ENCODE measurements around the gene TMEM222. TPM values are rescaled to one million over a fixed set of nuclear protein-coding genes. Genes with fewer than 3 reads are reported as not detected.

The TMEM222 gene
- total RNA-seq, 1 donor from 2014 or later = 40.7 TPM

DNA sequence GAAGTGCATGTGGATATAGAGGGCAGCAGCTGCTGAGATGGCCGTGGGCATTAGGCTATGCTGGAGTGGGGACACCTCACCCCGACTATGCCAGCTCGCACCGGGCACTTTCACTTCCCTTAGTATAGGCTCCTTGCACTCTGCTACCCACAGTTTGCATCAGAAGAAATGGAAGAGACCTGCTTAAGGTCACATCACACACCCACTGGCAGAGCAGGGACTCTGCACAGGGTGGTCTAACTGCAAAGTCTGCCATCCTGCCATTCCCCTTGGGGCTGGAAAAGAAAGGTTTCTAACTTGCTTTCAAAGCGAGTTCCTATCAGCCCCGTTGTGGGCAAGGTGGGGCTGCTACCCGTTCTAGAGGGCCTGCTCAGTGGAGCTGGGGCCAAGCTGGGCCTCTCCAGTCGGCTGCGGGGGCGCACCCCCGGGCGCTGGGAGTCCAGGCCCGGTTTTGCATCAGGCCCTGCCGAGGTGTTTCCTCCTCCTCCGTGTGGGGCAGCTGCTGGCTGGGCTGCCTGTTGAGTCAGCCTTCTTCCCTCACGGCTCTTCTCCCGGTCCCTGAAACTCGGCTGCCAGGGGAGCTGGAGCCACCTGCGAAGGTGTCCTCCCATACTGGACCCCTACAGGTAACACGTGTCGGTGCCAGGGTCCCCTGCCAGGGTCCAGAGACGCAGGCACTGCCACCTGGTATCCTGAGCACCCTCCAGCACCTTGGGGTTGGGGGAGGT lies 19.7 kb downstream of the TMEM222 start, which contains the start of gene SYTL1:
TSS of gene SYTL1 (plus strand) at position 498 of the 728 bp plus-strand sequence. CDS start 3,313 bp downstream, outside the sequence.
- no peak for DNase-seq (ENCODE audit: extremely low read depth, low read depth, low spot score)

GRCh38 chr1:27342391-27342777 lies 20.4 kb downstream of the TMEM222 start:
- no peak for DNase-seq (ENCODE audit: extremely low read depth, low read depth, low spot score)

GRCh38 chr1:27342778-27343638 lies 21.0 kb downstream of the TMEM222 start:
- DNase-seq (ENCODE audit: extremely low read depth, low read depth, low spot score) = no peak

- no peak for DNase-seq (ENCODE audit: extremely low read depth, low read depth, low spot score)
These were observed 21.7 kb downstream of the TMEM222 start for GRCh38 chr1:27343639-27344025.

DNA sequence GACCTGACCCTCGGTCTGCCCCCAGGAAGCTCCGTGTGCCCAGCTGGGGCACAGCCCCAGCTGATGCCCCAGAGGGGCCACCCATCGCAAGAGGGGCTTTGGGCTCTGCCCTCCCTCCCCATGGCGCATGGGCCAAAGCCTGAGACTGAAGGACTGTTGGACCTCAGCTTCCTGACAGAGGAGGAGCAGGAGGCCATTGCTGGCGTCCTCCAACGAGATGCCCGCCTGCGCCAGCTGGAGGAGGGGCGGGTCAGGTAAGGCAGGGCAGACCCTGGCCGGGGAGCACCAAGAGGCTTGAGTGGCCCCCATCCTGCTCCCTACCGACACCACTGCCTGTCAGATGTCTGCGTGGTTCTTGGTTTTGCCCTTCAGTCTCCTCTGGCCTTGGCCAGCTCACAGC lies 23.3 kb downstream of the TMEM222 start:
- DNase-seq (ENCODE audit: extremely low read depth, low read depth, low spot score) = no peak

- no peak for DNase-seq (ENCODE audit: extremely low read depth, low read depth, low spot score)
These were observed 24.4 kb downstream of the TMEM222 start for GRCh38 chr1:27346357-27346756.

DNA sequence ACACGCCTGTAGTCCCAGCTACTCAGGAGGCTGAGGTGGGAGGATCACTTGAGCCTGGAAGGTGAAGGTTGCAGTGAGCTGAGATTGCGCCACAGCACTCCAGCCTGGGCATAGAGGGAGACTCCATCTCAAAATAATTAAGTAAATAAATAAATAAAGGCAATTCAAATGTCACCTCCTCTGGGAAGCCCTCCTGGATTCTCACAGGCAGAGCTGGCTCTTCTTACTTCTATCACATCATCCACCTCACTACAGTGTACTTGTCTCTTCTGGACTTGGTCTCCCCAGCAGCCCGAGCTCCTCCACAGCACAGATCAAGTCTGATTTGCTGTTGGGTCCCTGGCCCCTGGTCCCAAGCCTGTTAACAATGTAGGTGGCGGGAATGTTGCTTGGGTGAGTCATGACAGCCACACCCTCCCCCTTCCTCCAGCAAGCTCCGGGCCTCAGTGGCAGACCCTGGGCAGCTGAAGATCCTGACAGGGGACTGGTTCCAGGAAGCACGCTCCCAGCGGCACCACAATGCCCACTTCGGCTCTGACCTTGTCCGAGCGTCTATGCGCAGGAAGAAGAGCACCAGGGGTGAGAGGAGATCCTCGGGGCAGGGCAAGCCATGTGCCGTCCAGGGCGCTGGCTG lies 25.1 kb downstream of the TMEM222 start:
- no peak for DNase-seq (ENCODE audit: extremely low read depth, low read depth, low spot score)

- no peak for DNase-seq (ENCODE audit: extremely low read depth, low read depth, low spot score)
These were observed 27.2 kb downstream of the TMEM222 start for GRCh38 chr1:27348861-27349783.

GRCh38 chr1:27349784-27350662 lies 28.1 kb downstream of the TMEM222 start:
- DNase-seq (ENCODE audit: extremely low read depth, low read depth, low spot score) = no peak

GRCh38 chr1:27350663-27351540 lies 28.9 kb downstream of the TMEM222 start:
- DNase-seq (ENCODE audit: extremely low read depth, low read depth, low spot score) = no peak

DNA sequence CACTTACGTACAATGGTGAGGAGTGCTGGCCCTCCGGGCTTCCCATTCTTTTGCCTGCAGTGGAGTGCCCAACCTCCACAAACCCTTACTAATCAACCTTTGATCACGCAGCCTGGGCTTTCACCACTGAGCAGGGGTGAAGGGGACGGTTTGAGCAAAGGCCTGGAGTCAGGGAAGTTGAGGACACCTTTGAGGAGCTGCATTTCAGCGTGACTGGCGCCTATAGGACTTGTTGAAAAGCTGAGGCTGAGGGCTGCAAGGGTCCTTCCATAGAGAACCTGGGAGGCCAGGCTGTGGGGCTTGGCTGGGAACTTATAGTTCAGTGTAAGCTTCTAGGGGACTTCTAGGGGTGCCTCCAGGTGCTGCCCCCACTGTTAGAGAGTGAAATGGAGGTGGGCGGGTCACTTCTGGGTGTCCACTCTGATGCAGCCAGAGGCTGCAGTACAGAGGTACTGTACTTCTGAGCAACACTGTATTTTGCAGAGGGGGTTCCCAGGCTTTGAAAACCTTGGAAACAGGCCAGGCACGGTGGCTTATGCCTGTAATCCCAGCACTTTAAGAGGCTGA lies 29.7 kb downstream of the TMEM222 start:
- DNase-seq (ENCODE audit: extremely low read depth, low read depth, low spot score) = no peak

GRCh38 chr1:27353166-27353565 lies 31.2 kb downstream of the TMEM222 start:
- DNase-seq (ENCODE audit: extremely low read depth, low read depth, low spot score) = no peak

DNA sequence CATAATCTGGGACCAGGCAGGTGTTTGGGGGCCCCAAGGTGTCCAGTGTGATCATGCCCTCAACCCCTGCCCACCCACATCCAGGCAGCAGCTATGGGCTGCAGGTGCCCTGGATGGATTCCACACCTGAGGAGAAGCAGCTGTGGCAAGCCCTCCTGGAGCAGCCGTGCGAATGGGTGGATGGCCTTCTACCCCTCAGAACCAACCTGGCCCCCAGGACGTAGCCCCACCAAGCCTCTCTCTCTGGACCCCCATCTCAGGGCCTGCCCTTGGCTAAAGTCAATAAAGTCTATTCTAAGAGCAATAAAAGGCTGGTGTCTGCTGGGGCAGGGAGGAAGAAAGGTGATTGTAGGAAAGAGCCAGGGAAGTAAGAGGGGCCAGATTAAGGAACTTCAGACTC lies 31.7 kb downstream of the TMEM222 start:
- no peak for DNase-seq (ENCODE audit: extremely low read depth, low read depth, low spot score)

GRCh38 chr1:27355683-27356082 lies 33.7 kb downstream of the TMEM222 start:
- no peak for DNase-seq (ENCODE audit: extremely low read depth, low read depth, low spot score)

DNA sequence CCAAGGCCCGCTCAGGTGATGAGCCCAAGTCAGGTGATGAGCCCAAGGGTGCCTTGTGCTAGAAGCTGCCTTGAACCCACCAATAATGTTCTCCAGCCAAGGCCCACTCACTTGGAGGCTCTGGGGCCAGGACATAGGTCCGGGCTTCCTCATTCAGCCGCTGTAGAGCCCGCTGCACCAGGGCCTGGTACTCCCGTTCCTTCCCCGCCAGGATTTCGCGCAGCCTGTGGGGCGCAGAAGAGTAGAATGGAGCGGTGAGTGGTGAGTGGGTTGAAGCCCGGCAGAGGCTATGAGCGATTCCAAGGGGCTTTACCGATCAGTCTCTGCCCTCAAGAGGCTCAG lies 34.3 kb downstream of the TMEM222 start:
- no peak for DNase-seq (ENCODE audit: extremely low read depth, low read depth, low spot score)

- no peak for DNase-seq (ENCODE audit: extremely low read depth, low read depth, low spot score)
These were observed 34.8 kb downstream of the TMEM222 start for GRCh38 chr1:27356619-27357280.

DNA sequence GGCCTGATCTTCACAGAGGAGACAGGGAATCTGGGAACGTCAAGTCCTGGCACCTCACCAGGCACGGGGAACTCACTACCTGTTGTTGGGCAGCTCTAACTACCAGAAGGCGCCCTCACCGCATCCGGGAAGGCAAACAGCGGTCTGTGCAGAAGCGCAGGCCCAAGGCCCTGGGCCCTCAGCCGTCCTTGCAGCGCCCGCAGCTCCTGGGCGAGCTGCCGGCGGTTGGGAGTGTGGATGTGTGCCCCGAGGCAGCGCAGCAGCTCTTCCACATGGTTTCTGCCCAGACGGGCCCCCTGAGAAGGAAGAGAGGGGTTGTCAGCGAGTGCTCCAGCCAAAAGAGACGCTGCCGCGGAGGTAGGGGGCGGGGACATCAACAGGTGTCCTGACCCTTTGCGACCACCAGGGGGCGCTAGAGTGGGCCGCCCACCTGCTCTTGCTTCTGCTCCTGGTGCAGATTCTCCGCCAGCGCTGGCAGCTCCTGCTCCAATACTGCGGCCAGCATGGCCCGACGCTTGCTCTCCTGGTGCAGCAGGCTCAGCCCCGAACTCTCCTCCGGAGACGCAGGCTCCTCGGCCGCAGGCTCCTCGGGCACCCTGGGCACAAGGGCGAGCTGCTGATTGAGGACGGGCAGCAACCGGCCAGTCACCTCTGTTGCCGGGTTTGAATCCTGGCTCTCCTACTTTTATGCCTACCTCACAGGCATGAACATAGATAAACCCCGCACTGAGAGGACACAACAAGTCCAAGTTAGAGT lies 35.5 kb downstream of the TMEM222 start:
- DNase-seq (ENCODE audit: extremely low read depth, low read depth, low spot score) = no peak
